Caco-2 (cell line): Measurements from ENCODE around the gene AP2B1. TPM values are rescaled to one million over a fixed set of nuclear protein-coding genes. Genes with fewer than 3 reads are reported as not detected.
A peak's percentile ranks its signal among the peaks of the same experiment; 100 is the strongest.

Experiments used
- BruUV-seq: library from RNA; stranded (reverse); fragments of 400-500 nt; replicated peaks from 2 replicates; lab custom pipeline; 2021; lab: Mats Ljungman, UMichigan
- CTCF ChIA-PET: fragments of 300-600 bp; sonication (Branson Sonifier 250); formaldehyde crosslinking; loops from one replicate; lab custom pipeline; 2022; ENCODE audit warnings: antibody characterized with exemption; lab: Charles Lee
- POLR2A ChIA-PET: fragments of 300-600 bp; sonication (Branson Sonifier 250); formaldehyde crosslinking; loops from one replicate; lab custom pipeline; 2022; ENCODE audit warnings: antibody characterized with exemption; lab: Charles Lee
- DNase-seq, 2 experiments: peaks; one replicate each; pipeline versions ENCODE4 v3.0.0 to v3.0.0-alpha.2; 2020 to 2022
- H3K27me3 ChIP-seq: replicated peaks from 2 replicates; pipeline ENCODE4 v1.6.0; 2011; ENCODE audit warnings: low read length; ENCODE audit not compliant: control insufficient read depth, insufficient read depth
- H3K36me3 ChIP-seq: 2 replicates; pipeline ENCODE4 v1.5.1; 2011; ENCODE audit warnings: low read length; ENCODE audit not compliant: control insufficient read depth, insufficient read depth
- H3K4me1 ChIP-seq: fragments of 250-450 bp; sonication (Bioruptor Pico); 2 replicates; pipeline ENCODE4 v1.5.1; 2020; ENCODE audit warnings: mild to moderate bottlenecking
- H3K4me3 ChIP-seq: 2 replicates; pipeline ENCODE4 v1.5.1; 2011; ENCODE audit warnings: low read depth, mild to moderate bottlenecking, control low read depth, low read length
- H3K9me3 ChIP-seq: fragments of 250-450 bp; sonication (Bioruptor Pico); 2 replicates; pipeline ENCODE4 v1.5.1; 2020; ENCODE audit warnings: mild to moderate bottlenecking, moderate library complexity
- H3K27ac Mint-ChIP-seq: one replicate; pipeline ENCODE4 v1.8.0; 2022; ENCODE audit warnings: mixed read lengths; ENCODE audit not compliant: unreplicated experiment
- H3K27me3 Mint-ChIP-seq: one replicate; pipeline ENCODE4 v1.8.0; 2022; ENCODE audit warnings: mixed read lengths; ENCODE audit not compliant: insufficient read depth, unreplicated experiment
- H3K36me3 Mint-ChIP-seq: one replicate; pipeline ENCODE4 v1.8.0; 2022; ENCODE audit warnings: mild to moderate bottlenecking, mixed read lengths; ENCODE audit not compliant: insufficient read depth, unreplicated experiment
- H3K4me1 Mint-ChIP-seq: one replicate; pipeline ENCODE4 v1.8.0; 2022; ENCODE audit warnings: low read depth, mixed read lengths; ENCODE audit not compliant: unreplicated experiment
- H3K4me3 Mint-ChIP-seq: one replicate; pipeline ENCODE4 v1.8.0; 2022; ENCODE audit warnings: mild to moderate bottlenecking, moderate library complexity, mixed read lengths; ENCODE audit not compliant: unreplicated experiment
- H3K9me3 Mint-ChIP-seq: one replicate; pipeline ENCODE4 v1.8.0; 2022; ENCODE audit warnings: mixed read lengths; ENCODE audit not compliant: unreplicated experiment
- intact Hi-C: fragments of 100-400 bp; cut with micrococcal nuclease; formaldehyde crosslinking; loops from one replicate; pipeline ENCODE4 v1.10.0; 2022; ENCODE audit not compliant: unreplicated experiment
- total RNA-seq: library from RNA; stranded (reverse); gene quantifications from 2 replicates; pipeline ENCODE4 v1.2.3, GENCODE V29; 2022
- TF ChIP-seq, protein P1 (sequence below), 2 experiments: fragments of 200-600 bp in 1 of 2; IDR thresholded peaks; 1 replicate in 1 of 2; 2 replicates in 1 of 2; pipeline versions ENCODE4 v1.5.1 to v1.8.0; 2011 to 2022; ENCODE audit warnings: antibody characterized with exemption in 1 of 2, control low read depth in 1 of 2, inconsistent platforms in 1 of 2, low read depth in 1 of 2, low read length in 1 of 2, mild to moderate bottlenecking in 1 of 2, moderate library complexity in 1 of 2; ENCODE audit not compliant: insufficient read depth in 1 of 2, severe bottlenecking in 1 of 2, unreplicated experiment in 1 of 2

The AP2B1 gene
- total RNA-seq, 1 experiment from 2014 or later: 228 TPM

DNA sequence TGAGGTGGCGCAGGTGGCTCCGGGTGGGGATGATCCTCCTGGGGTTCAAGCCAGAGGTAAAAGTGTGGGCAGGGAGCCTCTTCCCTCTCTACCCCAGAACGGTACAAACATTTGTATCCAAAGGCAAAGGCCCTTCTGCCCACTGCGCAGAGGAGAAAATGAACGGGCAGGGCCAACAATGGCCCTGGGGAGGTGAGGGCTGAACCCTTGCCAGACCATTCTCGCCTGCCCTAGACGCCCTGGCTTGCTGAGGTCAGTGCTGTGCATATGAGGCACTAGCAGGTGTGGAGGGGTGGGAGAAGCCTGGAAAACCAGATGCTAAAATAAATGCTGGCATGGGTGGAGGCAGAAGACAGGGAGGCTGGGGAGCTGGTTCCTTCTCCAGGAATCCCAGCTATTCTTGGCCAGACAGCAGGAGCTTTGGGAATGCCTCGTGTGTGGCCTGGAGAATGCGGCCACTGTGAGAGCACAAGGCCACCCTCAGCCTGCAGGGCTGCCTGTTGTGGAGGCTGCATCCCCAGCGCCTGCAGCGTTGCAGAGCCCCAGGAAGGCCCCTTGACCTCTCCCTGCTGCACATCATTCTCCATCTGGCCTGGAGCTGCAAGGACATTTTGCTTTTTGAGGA lies 178.1 kb downstream of the AP2B1 start:
- H3K27me3 ChIP-seq: no peaks in the 10 kb centered on the region
- intact Hi-C loops: no loop called here
- H3K36me3 ChIP-seq: no peaks in the 10 kb centered on the region
- Mint-ChIP-seq H3K4me3 (peak overlapping the region; percentile 76), H3K9me3 (peaks cover 6% of the 10 kb centered on the region), H3K27me3 (no peaks in the 10 kb centered on the region), H3K27ac (no peak overlapping the region), H3K4me1 (peaks cover 9% of the 10 kb centered on the region), H3K36me3 (no peaks in the 10 kb centered on the region)
- no peaks in the 10 kb centered on the region for H3K9me3 ChIP-seq
- POLR2A ChIA-PET: interaction anchor here (2.0 kb wide), 1 partner anchor 44 kb away, joined by 44 read pairs; the partner anchor contains the start of gene TAF15
- BruUV-seq: no TSS peak
- DNase-seq: no peak
- H3K4me3 ChIP-seq: peak overlapping the region; percentile 65
- CTCF ChIA-PET: interaction anchor here (0.6 to 2.4 kb wide), 10 partner anchors 8 to 209 kb away, joined by 3 to 83 read pairs (median 9); partner anchors contain the start of genes MMP28, RASL10B and TAF15
- TF ChIP-seq, protein P1, sequence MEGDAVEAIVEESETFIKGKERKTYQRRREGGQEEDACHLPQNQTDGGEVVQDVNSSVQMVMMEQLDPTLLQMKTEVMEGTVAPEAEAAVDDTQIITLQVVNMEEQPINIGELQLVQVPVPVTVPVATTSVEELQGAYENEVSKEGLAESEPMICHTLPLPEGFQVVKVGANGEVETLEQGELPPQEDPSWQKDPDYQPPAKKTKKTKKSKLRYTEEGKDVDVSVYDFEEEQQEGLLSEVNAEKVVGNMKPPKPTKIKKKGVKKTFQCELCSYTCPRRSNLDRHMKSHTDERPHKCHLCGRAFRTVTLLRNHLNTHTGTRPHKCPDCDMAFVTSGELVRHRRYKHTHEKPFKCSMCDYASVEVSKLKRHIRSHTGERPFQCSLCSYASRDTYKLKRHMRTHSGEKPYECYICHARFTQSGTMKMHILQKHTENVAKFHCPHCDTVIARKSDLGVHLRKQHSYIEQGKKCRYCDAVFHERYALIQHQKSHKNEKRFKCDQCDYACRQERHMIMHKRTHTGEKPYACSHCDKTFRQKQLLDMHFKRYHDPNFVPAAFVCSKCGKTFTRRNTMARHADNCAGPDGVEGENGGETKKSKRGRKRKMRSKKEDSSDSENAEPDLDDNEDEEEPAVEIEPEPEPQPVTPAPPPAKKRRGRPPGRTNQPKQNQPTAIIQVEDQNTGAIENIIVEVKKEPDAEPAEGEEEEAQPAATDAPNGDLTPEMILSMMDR (IDR thresholded peaks at IDR 0.05; ENCODE audit: insufficient read depth in 1 of 2, low read depth in 1 of 2, low read length in 1 of 2, severe bottlenecking in 1 of 2, unreplicated experiment in 1 of 2): no peak
- peaks cover 15% of the 10 kb centered on the region for H3K4me1 ChIP-seq

DNA sequence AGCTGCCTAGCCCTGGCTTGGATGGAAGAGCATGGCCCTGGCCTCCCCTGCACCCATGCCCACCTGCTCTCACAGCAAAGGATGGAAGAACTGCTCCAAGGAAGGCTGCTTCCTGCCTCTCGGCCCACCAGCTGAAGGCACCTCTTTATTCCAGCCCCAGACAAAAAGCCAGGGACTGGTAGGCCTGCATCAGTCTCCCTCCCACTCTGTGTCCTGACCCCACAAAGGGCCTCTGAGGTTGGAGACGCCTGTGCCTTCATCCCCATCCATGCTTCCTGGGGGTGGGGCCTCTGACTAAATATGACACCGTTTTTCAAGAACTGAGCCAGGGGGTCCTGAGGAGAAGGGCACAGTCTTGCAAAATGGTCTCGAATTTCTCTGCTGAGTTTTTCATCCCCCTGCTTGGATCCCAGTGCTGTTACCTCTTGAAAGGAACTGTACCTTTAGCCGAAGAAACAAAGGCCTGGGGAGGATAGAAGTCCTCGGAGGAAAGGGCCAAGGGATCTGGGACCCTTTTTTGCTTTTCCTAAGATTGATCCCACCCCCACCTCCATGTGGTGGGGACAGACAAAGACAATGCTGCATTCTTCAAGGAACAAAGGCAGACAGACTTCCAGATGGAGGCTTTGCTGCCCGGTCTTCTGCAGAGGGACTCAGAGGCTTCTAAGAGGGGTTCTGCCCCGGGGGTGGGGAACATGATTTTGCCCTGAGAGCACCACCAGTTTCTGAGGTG lies 178.8 kb downstream of the AP2B1 start:
- CTCF ChIA-PET: interaction anchor here (1.0 to 1.2 kb wide), 2 partner anchors 23 to 39 kb away, joined by 4 to 6 read pairs; no protein-coding TSS in a partner anchor
- Histone ChIP-seq H3K36me3 (no peaks in the 10 kb centered on the region), H3K27me3 (no peaks in the 10 kb centered on the region), H3K4me1 (peaks cover 15% of the 10 kb centered on the region), H3K9me3 (no peaks in the 10 kb centered on the region), H3K4me3 (no peak overlapping the region)
- no TSS peak for BruUV-seq
- Mint-ChIP-seq H3K9me3 (peaks cover 6% of the 10 kb centered on the region), H3K36me3 (no peaks in the 10 kb centered on the region), H3K4me1 (peaks cover 9% of the 10 kb centered on the region), H3K4me3 (no peak overlapping the region), H3K27ac (no peak overlapping the region), H3K27me3 (no peaks in the 10 kb centered on the region)
- TF ChIP-seq, protein P1 (IDR thresholded peaks at IDR 0.05; ENCODE audit: insufficient read depth in 1 of 2, low read depth in 1 of 2, low read length in 1 of 2, severe bottlenecking in 1 of 2, unreplicated experiment in 1 of 2): no peak
- intact Hi-C loops: no loop called here
- DNase-seq: no peak
- POLR2A ChIA-PET: no interaction called here

DNA sequence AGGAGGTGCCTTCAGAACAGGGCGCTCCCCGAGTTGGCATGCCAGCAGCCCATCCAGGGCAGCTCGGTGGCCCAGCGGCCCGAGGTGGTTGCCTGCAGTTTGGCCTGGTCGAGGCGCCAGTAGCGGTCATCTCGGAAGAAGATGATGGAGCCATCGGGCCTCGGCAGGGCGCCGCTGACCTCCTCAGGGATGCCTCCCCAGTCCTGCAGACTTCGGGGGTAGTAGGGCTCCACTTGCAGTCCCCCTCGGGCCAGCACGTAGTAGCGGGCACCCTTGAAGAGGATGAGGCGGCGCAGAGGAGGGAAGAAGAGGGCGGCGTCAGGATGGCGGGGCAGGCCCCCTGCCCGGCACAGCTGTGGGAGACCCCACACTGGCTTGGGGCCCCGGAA lies 179.4 kb downstream of the AP2B1 start:
- ChIA-PET POLR2A (interaction anchor here (1.0 kb wide), 1 partner anchor 42 kb away, joined by 3 read pairs; the partner anchor contains the start of gene TAF15), CTCF (interaction anchor here (0.7 to 1.2 kb wide), 4 partner anchors 22 to 62 kb away, joined by 3 to 8 read pairs (median 5); partner anchors contain the start of gene TAF15)
- no peaks in the 10 kb centered on the region for H3K36me3 Mint-ChIP-seq
- intact Hi-C loops: no loop called here
- H3K36me3 ChIP-seq: no peaks in the 10 kb centered on the region
- peaks cover 1% of the 10 kb centered on the region for H3K9me3 Mint-ChIP-seq
- H3K9me3 ChIP-seq: no peaks in the 10 kb centered on the region
- no peaks in the 10 kb centered on the region for H3K27me3 ChIP-seq
- TF ChIP-seq, protein P1 (IDR thresholded peaks at IDR 0.05; ENCODE audit: insufficient read depth in 1 of 2, low read depth in 1 of 2, low read length in 1 of 2, severe bottlenecking in 1 of 2, unreplicated experiment in 1 of 2): no peak
- H3K4me3 Mint-ChIP-seq: no peak overlapping the region
- BruUV-seq: no TSS peak
- peaks cover 5% of the 10 kb centered on the region for H3K4me1 Mint-ChIP-seq
- no peak overlapping the region for H3K27ac Mint-ChIP-seq
- no peak overlapping the region for H3K4me3 ChIP-seq
- no peak for DNase-seq
- H3K27me3 Mint-ChIP-seq: no peaks in the 10 kb centered on the region
- peaks cover 13% of the 10 kb centered on the region for H3K4me1 ChIP-seq
